GM18867 (cell line): Measurements from ENCODE around the gene VOPP1.

ENCODE experiments used
- ATAC-seq: cut with Tn5 transposase; IDR thresholded peaks from one replicate; pipeline ENCODE4 v1.9.1; 2021; ENCODE audit warnings: mild to moderate bottlenecking, moderate library complexity; ENCODE audit not compliant: unreplicated experiment

Gene VOPP1

DNA sequence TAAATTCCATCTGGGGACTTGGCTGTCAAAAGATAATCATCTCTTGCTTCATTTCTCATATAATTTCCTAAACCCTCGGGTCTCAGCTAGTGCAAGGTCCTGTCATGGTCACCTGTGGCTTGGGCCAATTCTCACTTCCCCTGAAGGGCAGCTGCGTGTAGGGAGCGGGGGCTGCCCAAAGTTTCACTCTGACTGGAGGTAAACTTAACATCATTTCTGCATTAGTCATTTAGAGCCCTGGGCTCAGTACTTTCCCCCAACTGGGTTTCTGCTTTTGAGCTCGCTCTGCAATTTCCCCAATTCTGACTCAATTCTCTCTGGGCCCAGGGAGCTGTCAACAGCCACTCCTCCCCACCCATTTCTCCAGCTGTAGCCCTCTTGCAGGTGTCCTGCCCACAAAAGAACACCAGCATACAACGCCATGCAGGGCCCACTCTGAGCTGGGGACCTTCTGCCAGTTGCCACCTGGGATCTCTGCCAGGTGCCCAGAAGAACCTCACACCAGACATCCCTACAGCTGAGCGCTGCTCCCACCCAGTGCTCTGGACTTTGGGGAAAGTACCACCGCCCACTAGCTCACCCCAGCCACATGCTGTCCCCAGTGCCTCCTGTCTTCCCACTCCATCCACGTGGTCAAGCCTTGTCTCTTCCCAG is 37.9 kb downstream of the VOPP1 start:
- ATAC-seq: peak; percentile 65

DNA sequence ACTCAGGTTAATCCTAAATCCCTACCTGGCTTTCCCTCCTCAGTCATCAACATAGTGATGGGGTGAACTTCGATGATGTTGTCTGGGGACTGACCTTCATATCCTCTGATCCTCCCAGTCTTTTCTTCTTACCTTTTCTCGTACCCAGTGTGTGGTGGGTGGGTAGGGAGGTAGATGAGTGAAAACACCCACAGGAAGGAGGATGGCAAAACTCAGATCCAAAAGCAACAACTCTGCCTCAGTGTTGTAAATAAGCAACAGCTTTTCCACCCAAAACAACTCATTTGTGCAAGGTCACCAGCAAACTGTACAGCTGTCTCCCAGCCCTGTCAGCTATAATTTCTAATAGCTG is 38.6 kb downstream of the VOPP1 start:
- ATAC-seq: no peak

DNA sequence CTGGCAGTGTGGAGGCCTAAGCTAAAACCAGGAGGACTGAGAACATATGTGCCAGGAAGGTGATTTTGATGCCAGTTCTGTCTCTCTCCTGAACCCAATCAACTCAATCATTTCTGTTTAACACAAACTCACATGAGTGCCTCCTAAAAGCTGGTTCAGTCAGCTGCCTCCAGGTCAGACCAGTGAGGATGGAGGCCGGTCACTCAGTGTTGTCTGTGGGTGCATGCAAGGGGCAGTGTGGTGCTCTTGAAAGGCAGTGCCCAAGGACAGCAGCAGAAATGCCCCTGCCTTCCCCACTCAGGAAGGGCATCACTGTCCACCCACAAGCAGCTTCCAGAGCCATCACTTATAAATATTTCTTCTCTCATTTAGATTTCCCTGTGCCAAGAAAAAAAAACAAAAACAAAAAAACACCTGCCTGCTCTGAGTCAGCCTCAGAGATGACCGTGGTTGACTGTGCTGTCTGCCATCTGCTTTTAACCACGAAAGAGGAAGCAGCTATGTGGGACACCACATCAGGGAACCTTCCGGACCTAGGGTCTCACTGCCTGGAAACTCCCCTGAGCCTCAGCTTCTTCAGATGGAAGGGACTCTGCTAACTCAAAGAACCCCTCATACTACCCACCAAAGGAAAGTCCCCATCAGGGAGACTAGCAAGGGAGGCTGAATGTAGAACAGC is 39.1 kb downstream of the VOPP1 start:
- ATAC-seq: peak; percentile 55

DNA sequence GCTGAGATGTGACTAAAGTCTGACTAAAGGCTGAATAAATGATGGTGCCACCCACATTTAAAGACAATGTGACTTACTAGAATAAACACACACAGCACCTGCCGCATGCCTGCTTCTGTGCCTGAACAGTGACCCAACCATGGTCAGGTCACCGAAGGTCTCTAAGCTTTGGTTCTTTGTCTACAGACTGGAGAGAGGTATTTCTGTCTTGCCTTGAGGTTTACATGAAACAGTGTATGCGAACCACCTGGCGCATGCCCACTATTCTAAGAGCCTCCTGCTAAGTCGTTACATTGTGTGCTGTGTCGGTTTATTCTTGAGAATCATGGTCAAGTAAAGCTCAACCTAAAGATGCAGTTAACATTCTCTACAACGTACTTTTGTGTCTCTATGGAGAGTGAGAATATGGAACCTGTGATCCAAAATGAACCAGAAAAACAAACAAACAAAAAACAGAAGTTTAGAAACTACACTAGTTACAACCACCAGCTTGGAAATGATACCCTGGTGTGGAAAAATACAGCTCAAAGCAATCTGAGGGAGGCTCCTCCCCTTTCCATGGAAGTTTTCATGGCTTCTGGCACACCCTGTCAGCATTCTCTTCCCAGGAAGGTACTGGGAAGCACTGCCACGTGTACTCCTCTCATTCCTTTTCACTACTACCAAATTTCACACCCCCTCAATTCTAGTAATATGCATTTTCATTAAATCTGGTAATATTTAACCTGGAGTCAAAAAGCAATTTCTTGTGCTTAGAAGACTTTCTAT is 40.0 kb downstream of the VOPP1 start:
- ATAC-seq: peak; percentile 22

DNA sequence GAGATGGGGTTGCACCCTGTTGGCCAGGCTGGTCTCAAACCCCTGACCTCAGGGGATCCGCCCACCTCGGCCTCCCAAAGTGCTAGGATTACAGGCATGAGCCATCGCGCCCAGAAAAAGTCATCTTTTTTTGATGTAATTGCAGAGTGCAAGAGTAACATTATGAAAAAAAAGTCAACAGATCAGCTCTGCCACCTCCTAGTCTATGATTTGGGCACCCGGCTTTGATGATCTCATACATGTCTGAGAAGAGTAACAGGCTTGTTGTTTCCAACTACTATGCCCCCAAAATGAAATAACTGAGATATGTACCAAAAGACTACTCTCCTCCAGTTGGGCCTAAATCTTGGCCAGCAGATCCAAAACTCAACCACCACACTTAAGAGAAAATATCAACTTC is 40.8 kb downstream of the VOPP1 start:
- no peak for ATAC-seq

DNA sequence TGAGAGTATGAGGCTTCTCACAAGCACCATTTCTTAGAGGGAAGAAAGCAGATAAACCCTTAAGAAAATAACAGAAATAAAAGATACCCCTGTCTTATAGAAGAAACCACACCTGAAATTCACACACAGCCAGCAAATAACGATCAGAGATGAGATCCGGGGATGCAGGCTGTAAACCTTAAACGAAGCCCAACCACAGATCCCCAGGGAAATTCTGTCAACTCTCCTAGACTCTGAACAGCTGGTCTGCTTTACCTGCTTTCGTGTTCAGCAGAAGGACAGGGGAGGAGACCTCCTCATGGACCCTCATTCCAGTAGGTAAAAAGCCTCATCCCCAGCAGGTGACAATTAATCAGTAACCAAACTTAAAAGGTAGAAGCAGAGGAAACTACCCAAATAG is 45.0 kb downstream of the VOPP1 start:
- ATAC-seq: no peak

DNA sequence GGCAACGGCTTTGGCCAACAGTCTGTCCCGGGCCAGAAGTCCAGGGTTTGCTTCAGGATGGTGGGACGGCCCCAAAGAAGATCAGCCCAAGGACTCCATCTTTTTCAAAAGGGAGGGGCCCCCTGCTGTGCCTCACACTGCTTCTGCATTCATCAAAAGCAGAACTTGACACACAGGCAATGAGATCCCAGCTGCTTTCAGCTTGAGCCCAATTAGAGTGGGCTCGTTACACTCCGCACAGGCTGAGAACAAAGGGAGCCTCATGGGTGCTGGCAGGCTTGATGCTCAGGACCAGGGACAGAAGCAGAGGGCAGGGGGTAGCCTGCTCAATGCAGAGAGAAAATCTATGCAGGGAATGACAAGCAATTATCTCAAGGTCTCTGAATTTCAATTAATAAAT is 45.5 kb downstream of the VOPP1 start:
- ATAC-seq: peak; percentile 69

DNA sequence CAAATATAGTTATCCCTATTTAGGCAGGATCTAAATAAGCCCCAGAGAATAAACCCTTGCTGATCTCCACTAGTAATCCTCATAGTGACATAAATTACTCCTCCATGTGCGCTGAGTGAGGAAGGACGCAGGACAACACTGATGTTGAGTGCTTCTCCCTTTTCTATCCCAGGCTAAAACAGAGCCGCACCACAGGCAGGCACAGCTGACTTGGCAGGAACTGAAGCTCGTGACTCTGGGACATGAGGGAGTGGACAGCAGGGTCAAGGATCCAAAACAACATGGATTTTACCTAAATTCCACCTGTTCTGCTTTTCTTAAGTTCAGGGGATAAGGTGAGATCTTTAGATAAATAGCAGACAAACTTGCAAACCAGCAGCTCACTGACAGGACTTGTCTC is 46.0 kb downstream of the VOPP1 start:
- no peak for ATAC-seq

DNA sequence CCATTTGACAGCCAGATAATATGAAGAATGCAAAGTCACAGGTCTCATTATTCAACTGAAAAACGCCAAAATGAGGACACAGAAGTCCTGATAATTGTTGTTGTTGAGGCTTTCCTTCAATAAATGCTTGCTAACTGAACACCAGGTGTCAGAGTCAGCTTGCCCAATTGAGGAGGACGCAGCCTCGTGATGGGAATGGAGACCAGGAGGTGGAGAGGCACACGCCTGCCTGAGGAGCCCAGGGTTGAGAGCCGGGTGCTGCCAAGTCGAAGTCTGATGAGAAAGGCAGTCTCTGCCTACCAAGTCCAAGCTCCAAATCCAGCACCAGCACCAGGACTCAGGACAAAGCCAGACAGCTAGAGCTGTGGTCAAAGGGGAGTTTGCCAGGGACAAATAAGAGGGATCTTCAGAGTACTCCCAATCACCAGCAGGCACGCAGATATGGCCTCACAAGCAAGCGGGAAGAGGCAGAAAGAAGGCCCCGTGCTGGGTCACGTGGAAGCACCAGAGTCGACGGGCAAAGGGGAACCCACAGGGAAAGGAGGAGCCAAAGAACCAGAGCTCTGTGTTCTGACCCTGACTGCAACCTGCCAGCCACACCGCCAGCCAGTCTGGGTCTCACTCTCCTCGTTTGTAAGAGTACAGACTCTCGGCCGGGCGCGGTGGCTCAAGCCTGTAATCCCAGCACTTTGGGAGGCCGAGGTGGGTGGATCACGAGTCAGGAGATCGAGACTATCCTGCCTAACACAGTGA is 47.6 kb downstream of the VOPP1 start:
- ATAC-seq: peak; percentile 44

DNA sequence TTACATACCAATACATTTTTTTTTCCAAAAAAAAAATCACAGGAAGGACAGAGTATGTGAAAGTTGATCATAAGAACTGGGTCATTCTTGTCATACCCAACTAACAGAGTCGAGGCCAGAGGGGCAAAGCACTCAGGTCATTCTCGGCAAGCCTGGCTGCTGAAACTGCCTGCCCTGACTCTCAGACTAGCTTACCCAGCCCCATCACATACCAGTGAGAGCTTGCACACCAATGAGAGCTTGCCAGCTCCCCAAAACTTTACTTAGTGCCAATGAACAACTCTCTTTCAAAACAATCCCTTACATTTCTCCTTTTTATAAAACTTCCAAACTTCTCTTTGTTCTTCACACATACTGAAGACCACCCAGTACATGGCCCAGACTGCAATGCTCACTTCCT is 48.9 kb downstream of the VOPP1 start:
- no peak for ATAC-seq

DNA sequence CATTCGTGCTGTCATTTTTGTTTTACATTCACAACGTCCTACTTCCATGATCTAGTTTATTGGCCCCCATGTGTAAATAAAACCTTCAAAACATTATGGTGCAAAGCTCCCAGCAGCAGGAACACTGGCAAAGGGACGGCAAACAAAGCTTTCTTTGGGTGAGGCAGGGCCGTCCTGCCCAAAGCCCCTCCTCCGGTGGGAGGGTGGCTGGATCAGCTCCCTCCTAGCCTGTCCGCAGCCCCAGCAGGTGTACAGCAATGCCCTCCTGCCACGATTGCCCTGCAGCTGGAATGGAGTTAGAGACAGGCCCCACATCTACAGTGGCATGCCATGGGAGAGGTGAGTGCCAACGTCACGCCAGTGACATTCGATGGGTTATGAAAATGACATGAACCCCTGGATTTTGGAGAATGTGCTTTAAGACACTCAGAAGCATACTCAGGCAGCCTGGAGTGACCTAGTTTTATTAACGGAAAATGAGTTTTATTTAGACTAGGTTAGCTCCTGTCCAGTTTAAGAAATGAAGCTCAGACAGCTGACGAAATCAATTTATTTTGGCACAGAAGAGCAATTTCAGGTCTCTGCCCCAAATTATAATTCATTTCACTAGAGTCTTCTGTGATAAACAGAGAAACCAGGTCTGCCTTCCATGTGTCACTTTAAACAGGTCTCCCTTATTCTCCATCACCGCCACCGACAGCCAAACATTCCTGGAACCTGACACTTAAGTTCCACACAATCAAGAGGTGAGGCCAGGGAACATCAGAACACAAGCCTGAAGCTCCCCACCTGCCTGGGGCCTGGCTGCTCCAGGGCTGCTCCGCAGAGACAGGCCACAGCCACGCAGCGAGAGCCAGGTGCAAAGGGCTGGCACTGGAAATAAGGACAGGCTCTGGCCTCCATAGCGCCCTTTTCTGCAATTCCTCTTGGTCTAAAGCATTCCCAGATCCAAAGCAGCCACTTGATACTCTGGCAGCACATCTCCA is 50.1 kb downstream of the VOPP1 start:
- ATAC-seq: no peak

DNA sequence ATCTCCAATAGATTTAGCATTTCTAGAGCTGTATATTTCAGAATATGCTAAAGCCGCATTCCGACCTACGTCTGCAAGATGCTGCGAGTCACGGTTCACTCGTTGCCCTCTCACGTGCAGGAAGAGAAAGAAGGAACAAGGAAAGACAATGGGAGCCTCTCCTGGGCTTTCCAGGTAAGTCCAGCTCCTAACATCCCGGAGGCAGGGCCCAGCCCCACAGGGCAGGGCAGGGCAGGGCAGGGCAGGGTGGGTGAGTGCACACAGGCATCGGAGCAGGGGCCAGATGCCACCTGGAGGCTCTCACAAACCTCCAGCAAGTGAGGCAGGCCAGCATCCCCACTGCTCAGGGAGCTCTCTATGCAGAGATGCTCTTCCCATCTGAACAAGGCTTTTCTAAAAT is 50.8 kb downstream of the VOPP1 start:
- no peak for ATAC-seq

DNA sequence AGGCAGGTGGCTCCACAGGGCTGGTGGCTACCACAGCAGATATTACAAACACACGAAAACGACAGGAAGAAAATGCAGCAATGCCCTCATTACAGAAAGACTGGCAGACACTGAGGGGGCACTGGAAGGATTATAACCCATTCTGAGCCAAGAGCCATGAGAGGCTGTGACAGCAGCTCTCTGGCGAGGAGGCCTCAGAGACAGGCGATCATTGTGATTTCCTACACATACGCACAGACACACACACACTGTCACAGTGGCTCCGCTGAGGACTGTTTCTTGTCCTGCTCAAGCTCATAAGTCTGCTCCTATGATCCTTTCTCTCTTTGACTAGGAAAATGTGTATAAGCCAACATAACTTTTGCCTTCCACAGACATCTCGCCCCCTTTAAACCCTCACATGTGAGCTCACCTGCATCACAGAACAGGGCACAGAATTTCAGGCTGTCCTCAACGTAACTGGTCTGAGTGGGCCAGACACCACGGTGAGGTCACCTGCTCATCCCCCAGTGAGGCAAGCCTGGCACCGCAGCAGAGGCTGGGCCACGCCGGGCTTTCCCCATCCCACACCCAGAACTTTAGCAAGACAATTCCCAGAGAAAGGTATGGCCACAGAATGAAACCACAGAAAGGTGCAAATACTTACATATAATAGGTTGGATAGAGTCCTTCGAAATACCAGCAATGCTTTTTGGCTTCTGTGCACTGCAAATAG is 51.7 kb downstream of the VOPP1 start:
- ATAC-seq: no peak

DNA sequence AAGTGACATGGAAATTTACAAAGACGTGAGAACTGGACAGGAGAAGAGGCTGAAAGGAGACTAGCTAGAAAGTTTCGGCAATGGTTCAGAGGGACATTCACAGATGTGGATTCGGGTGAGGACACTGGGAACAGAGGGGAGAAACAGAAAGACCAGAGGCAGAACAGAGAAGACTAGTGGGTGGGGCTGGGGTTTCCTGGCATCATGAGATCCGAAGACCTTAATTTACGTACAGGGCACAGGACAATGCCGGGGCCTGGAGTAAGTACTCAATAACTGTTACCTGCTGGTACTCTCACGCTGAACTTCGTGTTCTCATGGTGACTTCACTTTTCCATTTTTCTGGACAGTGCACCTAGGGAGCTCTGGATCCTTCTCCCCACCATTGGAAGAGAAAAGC is 53.5 kb downstream of the VOPP1 start:
- ATAC-seq: no peak

DNA sequence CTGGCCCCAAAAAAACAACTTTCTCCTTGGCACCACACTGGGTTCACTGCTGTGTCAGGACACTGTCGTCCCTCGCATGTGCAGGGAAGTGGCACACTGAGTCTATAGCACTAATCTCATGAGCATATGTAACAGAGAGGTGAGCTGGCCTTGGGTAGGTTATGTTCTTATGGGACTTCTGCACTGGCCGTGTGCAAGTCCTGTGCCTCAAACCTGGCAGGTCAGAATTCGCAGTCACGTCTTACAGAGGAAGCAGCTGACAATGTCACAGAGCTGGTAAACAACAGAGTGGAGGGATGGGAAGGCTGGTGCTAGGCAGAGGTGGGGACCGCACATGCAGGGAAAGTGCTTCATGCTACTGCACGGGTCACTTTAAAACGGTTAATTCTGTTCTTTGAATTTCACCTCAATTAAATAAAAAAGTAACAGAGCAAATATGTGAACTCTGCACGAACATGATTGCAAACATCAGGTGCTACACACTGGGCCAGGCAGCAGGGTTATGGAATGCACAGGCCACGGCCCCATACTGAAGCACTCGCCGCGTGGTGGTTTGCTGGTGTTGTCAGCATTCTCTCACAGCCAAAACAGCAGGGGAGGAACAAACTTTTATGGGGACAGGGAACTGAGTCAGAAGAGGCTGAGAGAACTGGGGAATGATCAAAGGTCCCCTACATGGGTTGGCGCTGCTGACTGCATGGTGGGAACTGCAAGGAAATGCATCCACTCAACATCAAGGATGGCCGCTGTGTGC is 54.2 kb downstream of the VOPP1 start:
- no peak for ATAC-seq

DNA sequence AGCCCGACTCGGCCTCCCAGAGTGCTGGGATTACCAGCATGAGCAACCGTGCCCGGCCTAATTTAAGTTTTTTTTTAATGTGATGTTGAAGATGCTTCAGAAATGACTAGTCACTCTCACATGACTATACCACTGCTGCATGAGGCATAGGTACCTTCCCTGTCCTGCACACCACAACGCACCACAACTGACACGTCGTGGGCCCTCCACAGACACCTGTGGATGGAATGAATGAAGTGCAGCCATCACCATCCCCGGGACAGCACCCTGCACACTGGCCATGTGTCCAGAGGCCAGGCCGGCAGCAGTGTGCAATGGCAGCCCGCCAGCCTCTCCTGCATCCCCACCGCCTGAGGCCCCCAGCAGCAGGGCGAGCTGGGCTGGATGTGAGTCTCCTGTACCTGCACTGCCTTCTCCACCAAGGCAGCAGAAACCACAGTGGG is 55.1 kb downstream of the VOPP1 start:
- peak; percentile 68 for ATAC-seq

DNA sequence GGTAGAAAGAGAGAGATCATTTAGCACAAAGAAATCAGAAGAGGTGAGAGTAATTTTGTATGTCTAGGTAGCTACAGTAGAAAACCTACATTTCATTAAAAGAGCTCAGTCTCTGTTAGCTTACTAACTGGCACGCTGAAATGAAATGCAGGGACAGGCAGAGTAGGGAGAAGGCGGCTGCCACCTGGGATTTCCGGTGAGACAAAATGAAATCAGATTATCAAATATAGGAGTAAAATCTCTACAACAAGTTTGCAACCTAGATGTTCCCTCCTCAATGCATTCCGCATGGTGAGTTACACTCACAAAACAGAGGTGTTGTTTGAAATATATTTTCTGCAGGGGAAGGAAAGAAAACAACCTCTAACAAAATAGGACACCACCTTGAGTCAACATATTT is 55.9 kb downstream of the VOPP1 start:
- no peak for ATAC-seq

DNA sequence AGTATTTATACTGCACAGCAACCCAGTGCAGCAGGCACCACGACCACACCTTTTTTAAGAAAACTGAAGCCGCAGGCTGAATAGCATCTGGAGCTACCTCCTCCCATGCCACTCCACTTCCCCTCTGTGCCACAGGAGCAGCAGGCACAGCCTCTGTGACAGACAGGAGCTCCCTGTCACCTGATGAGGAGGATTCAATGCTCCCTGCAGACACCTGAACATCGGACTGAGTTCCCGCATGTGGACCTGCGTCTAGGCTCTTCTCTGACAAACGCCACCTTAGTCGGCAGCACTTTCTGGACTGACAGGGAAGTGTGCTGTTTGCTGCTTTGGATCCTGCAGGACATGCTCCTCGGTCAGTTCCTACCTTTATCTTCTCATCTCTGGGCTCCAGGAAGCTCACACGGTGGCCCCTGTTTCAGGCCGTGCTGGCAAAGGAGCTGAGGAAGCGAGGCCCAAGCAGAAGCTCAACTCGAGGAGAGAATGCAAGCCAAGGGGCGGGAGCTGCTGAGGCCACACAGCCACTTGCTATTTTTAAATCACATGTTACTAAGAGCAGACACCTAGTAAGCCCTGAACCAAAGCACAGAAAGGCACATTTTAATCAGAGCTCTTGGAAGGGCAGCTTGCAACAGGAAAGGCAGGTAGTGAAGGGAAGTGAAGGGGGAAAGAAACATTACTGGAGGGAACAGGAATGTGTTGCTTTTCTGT is 56.6 kb downstream of the VOPP1 start:
- ATAC-seq: peak; percentile 45
